H1 (cell line): ENCODE data around the gene AKT1S1. TPM values are rescaled to one million over a fixed set of nuclear protein-coding genes. Genes with fewer than 3 reads are reported as not detected.

Source experiments
- CTCF ChIA-PET: fragments of 300-600 bp; sonication (Branson Sonifier 250); formaldehyde crosslinking; loops from one replicate; lab custom pipeline; 2021; ENCODE audit not compliant: partially characterized antibody; lab: Charles Lee
- POLR2A ChIA-PET: fragments of 300-600 bp; sonication (Branson Sonifier 250); formaldehyde crosslinking; loops from one replicate; lab custom pipeline; 2021; ENCODE audit warnings: inconsistent platforms; ENCODE audit not compliant: partially characterized antibody; lab: Charles Lee
- DNase-seq, 2 experiments: peaks; one replicate each; pipeline versions ENCODE4 v3.0.0 to v3.0.0-alpha.2; 2010 to 2022; ENCODE audit warnings: low spot score in 2 of 2, low read depth in 1 of 2, mixed read lengths in 1 of 2
- FAIRE-seq: peaks from 2 replicates; lab custom pipeline; 2011; peaks lifted over from hg19 to GRCh38; lab: Jason Lieb, UNC
- H2AFZ ChIP-seq: 2 replicates; pipeline ENCODE4 v1.8.1; 2012; ENCODE audit warnings: low read length, inconsistent platforms
- H2AK5ac ChIP-seq: 2 replicates; pipeline ENCODE4 v1.6.1; 2013; ENCODE audit warnings: low read depth, low read length
- H2BK120ac ChIP-seq: replicated peaks from 2 replicates; pipeline ENCODE3; 2013; ENCODE audit warnings: low read depth, low read length, inconsistent platforms
- H2BK12ac ChIP-seq: 2 replicates; pipeline ENCODE4 v1.6.1; 2013; ENCODE audit warnings: low read depth, low read length
- H2BK15ac ChIP-seq: 2 replicates; pipeline ENCODE4 v1.6.1; 2013; ENCODE audit warnings: low read length
- H2BK20ac ChIP-seq: 2 replicates; pipeline ENCODE4 v1.6.1; 2013; ENCODE audit warnings: low read length
- H2BK5ac ChIP-seq: 2 replicates; pipeline ENCODE4 v1.6.1; 2013; ENCODE audit warnings: low read depth, low read length
- H3K14ac ChIP-seq: 2 replicates; pipeline ENCODE4 v1.6.1; 2013; ENCODE audit warnings: inconsistent platforms; ENCODE audit not compliant: insufficient read length
- H3K18ac ChIP-seq: 2 replicates; pipeline ENCODE4 v1.6.1; 2013; ENCODE audit warnings: low read length; ENCODE audit errors: extremely low read depth
- H3K23ac ChIP-seq: 2 replicates; pipeline ENCODE4 v1.6.1; 2013; ENCODE audit warnings: inconsistent platforms; ENCODE audit not compliant: insufficient read length
- H3K23me2 ChIP-seq: 2 replicates; pipeline ENCODE4 v1.6.1; 2013; ENCODE audit warnings: low read depth, low read length
- H3K27ac ChIP-seq: 2 replicates; pipeline ENCODE4 v1.6.1; 2011; ENCODE audit warnings: low read depth, low read length, inconsistent platforms
- H3K27me3 ChIP-seq, 4 experiments: replicated peaks in 1 of 4; 1 replicate in 1 of 4; 2 replicates in 3 of 4; pipeline versions ENCODE4 v1.6.1 to v1.8.1; 2011 to 2013; ENCODE audit warnings: low read length in 3 of 4, mild to moderate bottlenecking in 3 of 4, inconsistent platforms in 2 of 4, mixed read lengths in 2 of 4, moderate library complexity in 1 of 4; ENCODE audit not compliant: control insufficient read depth in 3 of 4, insufficient read depth in 3 of 4; ENCODE audit errors: extremely low read depth in 1 of 4
- H3K36me3 ChIP-seq, 4 experiments: 2 replicates each; pipeline versions ENCODE4 v1.6.1 to v1.8.1; 2011 to 2013; ENCODE audit warnings: mild to moderate bottlenecking in 4 of 4, low read length in 3 of 4, moderate library complexity in 2 of 4, control low read depth in 1 of 4, inconsistent platforms in 1 of 4; ENCODE audit not compliant: insufficient read depth in 4 of 4, control insufficient read depth in 2 of 4
- H3K4ac ChIP-seq: replicated peaks from 2 replicates; pipeline ENCODE3; 2013; ENCODE audit warnings: low read length, low read depth, mixed read lengths, inconsistent platforms; ENCODE audit not compliant: insufficient read length
- H3K4me1 ChIP-seq, 4 experiments: replicated peaks in 1 of 4; 1 replicate in 1 of 4; 2 replicates in 3 of 4; pipeline versions ENCODE4 v1.6.1 to v1.8.1; 2011 to 2013; ENCODE audit warnings: low read length in 3 of 4, inconsistent platforms in 2 of 4, mixed read lengths in 1 of 4; ENCODE audit not compliant: insufficient read depth in 4 of 4, control insufficient read depth in 3 of 4
- H3K4me2 ChIP-seq, 2 experiments: 2 replicates each; pipeline versions ENCODE4 v1.6.1 to v1.8.1; 2011 to 2013; ENCODE audit warnings: low read depth in 2 of 2, low read length in 2 of 2, control low read depth in 1 of 2, inconsistent platforms in 1 of 2, mild to moderate bottlenecking in 1 of 2; ENCODE audit not compliant: insufficient read depth in 1 of 2
- H3K4me3 ChIP-seq, 4 experiments: fragments of 200-600, 300-600 bp in 1 of 4; sonication (generic), shearing (Covaris generic), sonication (Bioruptor Twin) in 1 of 4; 2 replicates each; pipeline versions ENCODE4 v1.5.1 to v1.8.1; 2011 to 2016; ENCODE audit warnings: low read length in 4 of 4, low read depth in 3 of 4, control low read depth in 2 of 4, inconsistent platforms in 2 of 4, mild to moderate bottlenecking in 2 of 4, mixed read lengths in 1 of 4, moderate library complexity in 1 of 4; ENCODE audit not compliant: insufficient read depth in 2 of 4; ENCODE audit errors: extremely low read depth in 1 of 4
- H3K56ac ChIP-seq: replicated peaks from 2 replicates; pipeline ENCODE3; 2013; ENCODE audit warnings: low read depth, mild to moderate bottlenecking, mixed read lengths, low read length, inconsistent platforms; ENCODE audit not compliant: insufficient read length
- H3K79me1 ChIP-seq: 2 replicates; pipeline ENCODE4 v1.6.1; 2013; ENCODE audit warnings: low read depth, low read length, control low read depth
- H3K79me2 ChIP-seq, 2 experiments: 2 replicates each; pipeline versions ENCODE4 v1.6.1 to v1.8.1; 2012 to 2013; ENCODE audit warnings: low read length in 2 of 2, mild to moderate bottlenecking in 2 of 2, inconsistent platforms in 1 of 2; ENCODE audit not compliant: insufficient read depth in 2 of 2, control insufficient read depth in 1 of 2
- H3K9ac ChIP-seq, 4 experiments: replicated peaks in 1 of 4; 1 replicate in 1 of 4; 2 replicates in 3 of 4; pipeline versions ENCODE4 v1.6.1 to v1.8.1; 2011 to 2013; ENCODE audit warnings: low read depth in 3 of 4, low read length in 3 of 4, control low read depth in 2 of 4, mild to moderate bottlenecking in 2 of 4, moderate library complexity in 2 of 4, inconsistent platforms in 1 of 4; ENCODE audit errors: extremely low read depth in 1 of 4
- H3K9me3 ChIP-seq, 2 experiments: 2 replicates each; pipeline versions ENCODE4 v1.6.1 to v1.8.1; 2012 to 2013; ENCODE audit warnings: mild to moderate bottlenecking in 2 of 2, moderate library complexity in 2 of 2, control low read depth in 1 of 2, inconsistent platforms in 1 of 2, low read depth in 1 of 2, low read length in 1 of 2, mixed read lengths in 1 of 2; ENCODE audit not compliant: insufficient read depth in 2 of 2
- H4K20me1 ChIP-seq, 2 experiments: replicated peaks in 1 of 2; 2 replicates each; pipeline versions ENCODE3 to v1.8.1; 2011 to 2013; ENCODE audit warnings: inconsistent platforms in 2 of 2, low read length in 2 of 2, mild to moderate bottlenecking in 1 of 2; ENCODE audit not compliant: insufficient read depth in 2 of 2, control insufficient read depth in 1 of 2
- H4K5ac ChIP-seq: 2 replicates; pipeline ENCODE4 v1.6.1; 2013; ENCODE audit warnings: low read length, low read depth, mixed read lengths, inconsistent platforms; ENCODE audit not compliant: insufficient read length
- H4K8ac ChIP-seq: 2 replicates; pipeline ENCODE4 v1.8.0; 2013; ENCODE audit warnings: mild to moderate bottlenecking, moderate library complexity, low read length, inconsistent platforms; ENCODE audit not compliant: insufficient read depth; ENCODE audit errors: extremely low read depth
- H4K91ac ChIP-seq: replicated peaks from 2 replicates; pipeline ENCODE3; 2013; ENCODE audit warnings: low read length, mixed read lengths, inconsistent platforms; ENCODE audit not compliant: insufficient read length
- POLR2A ChIP-seq, 2 experiments: IDR thresholded peaks; 1 replicate in 1 of 2; 2 replicates in 1 of 2; pipeline ENCODE4 v1.6.1; 2011; ENCODE audit warnings: low read depth in 2 of 2, low read length in 2 of 2, mild to moderate bottlenecking in 2 of 2; ENCODE audit errors: control extremely low read depth in 1 of 2
- POLR2AphosphoS5 ChIP-seq: IDR thresholded peaks from 2 replicates; pipeline ENCODE4 v1.6.1; 2011; ENCODE audit warnings: low read depth, low read length
- WGBS, 2 experiments: shearing (Covaris generic) in 1 of 2; methylation state at CpG; one replicate each; pipeline versions ENCODE4 v1.1.6 to v1.1.7; 2013 to 2015; ENCODE audit warnings: low lambda C conversion rate in 2 of 2, mixed read lengths in 2 of 2, inconsistent platforms in 1 of 2, low coverage in 1 of 2, missing lambda C conversion rate in 1 of 2; ENCODE audit not compliant: insufficient replicate concordance in 2 of 2, insufficient coverage in 1 of 2, insufficient read length in 1 of 2; ENCODE audit errors: extremely low coverage in 1 of 2, missing lambda C conversion rate in 1 of 2; 5-methylcytosine and 5-hydroxymethylcytosine counted together
- polyA plus RNA-seq, 7 experiments: library from polyadenylated mRNA; depleted of rRNA in 3 of 7; stranded (reverse) in 5 of 7; unstranded in 2 of 7; fragments of >200 nt in 5 of 7; fragments of 200-250 nt in 2 of 7; gene quantifications; 1 replicate in 5 of 7; 2 replicates in 1 of 7; 4 replicates in 1 of 7; pipeline versions ENCODE4 v1.2.1 to v1.2.3, GENCODE V29; 2011 to 2013; ENCODE audit warnings: missing spikeins in 2 of 7, mixed read lengths in 2 of 7
- total RNA-seq: library from RNA; stranded (reverse); fragmentation: NEBNext Ultra II Directional; extraction: Animal tissue kit (Norgen Biotek cat#: 25700); gene quantifications from 2 replicates; pipeline ENCODE4 v1.2.1, GENCODE V29; 2021
- TF ChIP-seq, protein P1 (sequence below): IDR thresholded peaks from 2 replicates; pipeline ENCODE4 v1.6.1; 2012; ENCODE audit warnings: inconsistent platforms

Gene AKT1S1
- total and polyA plus RNA-seq, 2 of the 8 experiments (the other 6 are each of a cell fraction or from before 2014, with no cell fraction given), result 40.7 to 45.9 TPM

DNA sequence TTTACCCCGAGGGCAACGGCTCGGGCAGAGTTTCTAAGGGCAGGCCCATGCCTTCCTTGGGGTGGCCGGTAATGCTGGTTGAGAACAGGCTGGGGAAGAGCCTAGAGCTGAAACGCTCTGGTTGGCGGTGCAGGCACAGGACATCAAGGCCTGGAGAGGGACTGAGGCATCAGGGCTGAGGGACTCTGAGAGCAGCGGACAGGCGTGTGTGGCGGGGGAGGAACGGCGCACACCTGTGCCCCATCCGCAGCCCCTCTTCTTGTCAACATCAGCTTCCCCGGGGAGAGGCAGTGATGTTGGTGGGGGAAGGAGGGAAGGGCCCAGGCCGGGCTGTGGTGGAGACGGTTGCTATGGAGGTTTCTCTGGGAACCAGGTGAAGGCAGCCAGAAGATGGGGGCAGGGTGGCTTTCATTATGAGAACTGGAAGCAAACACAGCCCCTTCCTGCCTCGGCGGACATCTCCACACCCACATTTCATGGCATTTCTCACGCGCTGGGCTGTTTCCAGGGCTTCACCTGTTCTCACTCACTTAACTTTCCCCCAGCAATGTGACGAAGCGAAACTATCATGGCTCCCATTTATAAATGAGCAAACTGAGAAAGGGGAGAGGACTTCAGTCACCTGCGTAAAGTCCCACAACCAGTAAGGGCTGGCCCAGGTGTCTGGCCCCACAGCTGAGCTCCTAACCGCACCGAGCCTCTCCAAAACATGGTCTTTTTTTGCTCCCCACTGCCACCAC is 43.6 kb upstream of the AKT1S1 start:
- Histone ChIP-seq H4K8ac (no peak overlapping the region; the same call in 1 of the 2 replicates), H3K56ac (no peak overlapping the region), H2BK120ac (no peak overlapping the region), H3K27me3 (no peaks in the 10 kb centered on the region), H3K4me2 (no peak overlapping the region), H2AK5ac (no peak overlapping the region), H3K36me3 (peaks cover 11 to 42% (median 24%) of the 10 kb centered on the region in 4 experiments), H2BK20ac (no peak overlapping the region), H4K5ac (no peak overlapping the region), H2BK5ac (peak overlapping the region; percentile 44; the same call in 1 of the 2 replicates), H2BK15ac (no peak overlapping the region), H3K79me1 (peaks cover 22% of the 10 kb centered on the region), H3K18ac (no peak overlapping the region), H3K23ac (no peak overlapping the region), H3K79me2 (peaks cover 11 to 94% of the 10 kb centered on the region in 2 experiments), H3K9ac (no peak overlapping the region; a peak in 1 of 7 replicates), H3K4me1 (peaks cover 0 to 15% (median 4%) of the 10 kb centered on the region in 4 experiments; a peak in 5 of 7 replicates), H2BK12ac (no peak overlapping the region), H3K9me3 (no peaks in the 10 kb centered on the region)
- ChIA-PET POLR2A (interaction anchor here (1.3 to 19.2 kb wide), 3 partner anchors 3 to 26 kb away, joined by 3 to 373 read pairs (median 373); partner anchors contain the start of genes ATF5 and NUP62), CTCF (interaction anchor here (0.6 to 3.1 kb wide), 4 partner anchors 8 to 63 kb away, joined by 3 to 16 read pairs (median 3); no protein-coding TSS in a partner anchor)
- TF ChIP-seq POLR2AphosphoS5 (peak; percentile 42; the same call in 1 of the 2 replicates), POLR2A (IDR thresholded peaks at IDR 0.05; ENCODE audit: control extremely low read depth in 1 of 2, low read depth in 2 of 2, low read length in 2 of 2) (peak in 1 of 2 experiments; percentile 18; a peak in 1 of 3 replicates)
- TF ChIP-seq, protein P1, sequence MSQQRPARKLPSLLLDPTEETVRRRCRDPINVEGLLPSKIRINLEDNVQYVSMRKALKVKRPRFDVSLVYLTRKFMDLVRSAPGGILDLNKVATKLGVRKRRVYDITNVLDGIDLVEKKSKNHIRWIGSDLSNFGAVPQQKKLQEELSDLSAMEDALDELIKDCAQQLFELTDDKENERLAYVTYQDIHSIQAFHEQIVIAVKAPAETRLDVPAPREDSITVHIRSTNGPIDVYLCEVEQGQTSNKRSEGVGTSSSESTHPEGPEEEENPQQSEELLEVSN, result no peak
- TF ChIP-seq, all 59 proteins: peak for 2
- H3K27ac ChIP-seq, result no peak overlapping the region
- peaks cover 57 to 59% of the 10 kb centered on the region in 2 experiments for H4K20me1 ChIP-seq
- H3K4ac ChIP-seq, result no peak overlapping the region
- no peak for FAIRE-seq
- no peak overlapping the region for H4K91ac ChIP-seq
- DNase-seq, result no peak
- H3K14ac ChIP-seq, result no peak overlapping the region
- H3K4me3 ChIP-seq, result no peak overlapping the region
- no peak overlapping the region for H2AFZ ChIP-seq
- H3K23me2 ChIP-seq, result no peaks in the 10 kb centered on the region
- 96% methylated on average over 24 of the region's 24 CpGs; no CpG with 5 or more reads in 1 of the 2 experiments for WGBS, 2 experiments
